NCI-H446 (cell line): ENCODE data around the gene XYLT2.

Source experiments
- DNase-seq, 2 experiments: peaks; one replicate each; lab custom pipeline; 2025; lab: John Stamatoyannopoulos, UW

The XYLT2 gene

DNA sequence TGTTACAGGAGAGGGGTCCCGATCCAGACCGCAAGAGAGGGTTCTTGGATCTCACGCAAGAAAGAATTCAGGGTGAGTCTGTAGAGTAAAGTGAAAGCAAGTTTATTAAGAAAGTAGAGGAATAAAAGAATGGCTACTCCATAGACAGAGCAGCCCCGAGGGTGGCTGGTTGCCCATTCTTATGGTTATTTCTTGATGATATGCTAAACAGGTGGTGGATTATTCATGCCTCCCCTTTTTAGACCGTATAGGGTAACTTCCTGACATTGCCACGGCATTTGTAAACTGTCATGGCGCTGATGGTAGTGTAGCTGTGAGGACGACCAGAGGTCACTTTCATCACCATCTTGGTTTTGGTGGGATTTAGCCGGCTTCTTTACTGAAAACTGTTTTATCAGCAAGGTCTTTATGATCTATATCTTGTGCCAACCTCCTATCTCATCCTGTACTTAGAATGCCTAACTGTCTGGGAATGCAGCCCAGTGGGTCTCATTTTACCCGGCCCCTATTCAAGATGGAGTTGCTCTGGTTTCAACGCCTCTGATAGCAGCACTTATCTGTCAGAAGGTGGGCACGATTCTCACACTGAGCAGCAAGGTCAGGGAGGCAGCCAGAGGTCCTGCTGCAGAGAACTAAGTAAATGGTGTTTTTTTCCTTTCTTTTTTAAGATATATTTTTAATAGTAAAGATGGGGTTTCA is 26.5 kb upstream of the XYLT2 start:
- DNase-seq = no peak

DNA sequence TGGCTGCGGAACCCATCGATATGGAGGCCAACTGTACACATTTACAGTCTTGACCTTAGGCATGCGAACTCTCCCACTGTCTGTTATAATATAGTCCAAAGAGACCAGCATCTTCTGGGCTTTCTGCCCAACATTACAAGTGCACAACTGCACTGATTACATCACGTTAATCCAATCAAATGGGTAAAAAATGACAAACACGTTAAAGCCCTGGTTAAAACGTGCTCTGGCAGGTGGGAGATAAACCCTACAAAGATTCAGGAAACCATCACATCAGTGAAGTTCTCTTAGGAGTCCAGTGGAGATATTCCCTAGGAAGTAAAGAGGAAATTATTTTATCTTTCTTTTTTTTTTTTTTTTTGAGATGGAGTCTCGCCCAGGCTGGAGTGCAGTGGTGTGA is 23.7 kb upstream of the XYLT2 start:
- DNase-seq = peak; percentile 29 to 43

DNA sequence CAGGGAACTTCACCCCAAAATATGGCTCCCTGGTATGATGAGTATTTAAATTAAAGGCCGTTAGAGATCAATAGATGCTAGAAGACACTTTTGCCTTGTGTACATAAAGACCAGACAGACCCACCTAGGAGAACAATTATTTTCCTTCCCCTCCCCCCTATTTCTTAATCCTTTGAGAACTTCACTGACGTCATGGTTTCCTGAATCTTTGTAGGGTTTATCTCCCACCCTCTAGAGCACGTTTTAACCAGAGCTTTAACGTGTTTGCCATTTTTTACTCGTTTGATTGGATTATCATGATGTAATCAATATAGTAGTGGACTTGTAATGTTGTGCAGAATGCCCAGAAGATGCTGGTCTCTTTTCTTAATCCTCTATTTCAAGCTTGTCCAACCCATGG is 22.9 kb upstream of the XYLT2 start:
- no peak for DNase-seq

DNA sequence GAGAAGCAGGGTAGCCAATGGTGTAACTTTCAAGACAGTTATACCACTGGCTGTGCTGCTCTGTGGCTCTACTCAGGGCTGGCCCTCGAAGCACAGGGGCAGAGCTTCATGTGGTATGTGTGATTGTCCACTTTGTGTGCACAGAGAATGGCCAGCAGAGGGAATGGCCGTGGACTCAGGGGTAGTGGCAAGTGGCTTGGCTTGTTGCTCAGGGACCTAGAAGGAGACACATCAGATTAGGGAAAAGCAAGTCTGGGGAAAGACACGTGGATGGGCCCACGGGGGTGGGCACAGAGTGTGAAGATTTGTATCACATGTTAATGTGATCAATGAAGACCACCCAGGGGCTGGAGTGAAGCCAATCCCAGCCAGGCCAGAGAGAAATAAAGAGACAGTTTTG is 20.0 kb upstream of the XYLT2 start:
- DNase-seq = peak in 1 of 2 experiments; percentile 41

DNA sequence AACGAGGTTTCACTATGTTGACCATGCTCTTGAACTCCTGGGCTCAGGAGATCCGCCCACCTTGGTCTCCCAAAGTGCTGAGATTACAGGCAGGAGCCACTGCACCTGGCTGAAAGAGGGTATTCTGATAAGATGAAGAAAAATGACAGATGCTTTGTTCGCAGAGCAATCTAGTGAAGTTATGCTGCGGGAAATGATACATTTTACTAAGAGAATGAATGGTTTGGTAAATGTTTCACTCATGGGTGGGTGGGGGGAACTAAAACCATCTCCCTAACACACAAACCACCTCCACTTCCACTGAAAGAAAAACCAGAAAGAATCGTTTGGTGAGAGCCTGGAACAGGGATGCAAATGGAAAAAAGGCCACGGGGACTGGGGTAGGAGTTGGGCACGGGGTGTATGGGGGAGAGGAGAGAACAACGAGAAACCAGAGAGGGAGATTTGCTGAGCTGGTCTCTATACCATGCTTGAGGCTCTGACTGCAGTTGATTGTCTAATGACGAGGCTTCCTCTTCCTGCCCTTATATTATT is 19.0 kb upstream of the XYLT2 start:
- DNase-seq = no peak

DNA sequence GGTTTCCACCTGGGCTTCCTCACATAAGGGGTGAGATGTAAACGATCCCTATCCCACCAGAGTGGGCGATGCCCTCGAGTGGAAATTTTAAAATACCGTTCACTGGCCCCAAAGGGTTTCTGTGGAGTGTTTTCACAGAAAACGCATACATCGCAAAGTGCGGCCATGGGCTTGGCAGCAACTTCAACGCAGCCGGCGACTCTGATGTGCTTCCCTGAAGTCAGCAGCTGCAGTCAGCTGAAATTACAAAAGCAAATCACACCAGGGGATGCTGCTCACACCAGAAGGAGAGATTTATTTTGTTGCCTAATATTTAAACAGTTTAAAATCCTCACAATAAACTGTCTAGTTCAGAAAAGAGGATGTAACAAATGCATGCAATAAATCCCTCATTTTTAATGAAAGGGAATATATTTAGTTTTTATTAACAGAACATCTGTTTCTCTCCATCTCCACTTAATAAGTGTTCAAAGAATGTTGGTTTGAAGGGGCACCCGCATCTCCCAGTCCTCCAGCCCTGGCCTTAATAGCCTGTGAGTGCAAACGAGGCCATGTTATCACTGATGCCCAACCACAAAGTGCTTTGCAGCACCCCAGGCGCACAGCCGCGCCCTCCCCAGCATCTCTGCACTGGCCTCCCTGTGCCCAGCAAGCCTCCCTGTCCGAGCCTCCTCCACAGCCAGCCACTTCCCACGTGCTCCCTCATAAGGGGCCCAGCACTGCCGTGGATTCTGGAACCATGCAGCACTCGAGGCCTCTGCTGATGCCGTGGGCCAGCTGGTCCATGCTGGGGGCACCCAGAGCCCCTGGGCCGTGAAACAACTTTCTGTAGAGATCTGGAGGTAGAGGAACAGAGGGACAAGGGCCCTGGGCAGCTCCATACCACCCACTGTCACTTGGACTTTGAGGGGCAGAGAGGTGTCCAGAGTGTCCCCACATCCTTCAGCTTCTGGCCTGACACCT is 17.3 kb upstream of the XYLT2 start:
- DNase-seq = peak in 1 of 2 experiments; percentile 20

DNA sequence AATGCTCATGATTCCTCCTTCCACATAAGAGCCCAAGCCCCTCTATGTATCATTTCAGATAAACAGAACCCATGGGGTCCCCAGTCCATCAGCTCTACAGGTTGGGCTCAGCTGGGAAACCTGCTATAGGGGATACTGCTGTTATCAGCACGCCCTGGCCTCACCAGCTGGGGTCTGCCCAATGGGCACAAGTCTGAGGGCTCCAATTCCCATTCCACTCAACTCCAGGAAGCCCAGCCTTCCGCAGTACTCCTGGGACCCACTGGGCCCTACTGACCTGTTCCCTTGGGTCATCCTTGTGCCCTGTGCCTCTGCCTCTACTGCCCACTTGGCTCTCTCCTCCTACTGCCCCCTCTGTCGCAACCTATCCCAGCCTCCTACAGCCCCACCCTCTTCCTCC is 16.2 kb upstream of the XYLT2 start:
- DNase-seq = no peak

DNA sequence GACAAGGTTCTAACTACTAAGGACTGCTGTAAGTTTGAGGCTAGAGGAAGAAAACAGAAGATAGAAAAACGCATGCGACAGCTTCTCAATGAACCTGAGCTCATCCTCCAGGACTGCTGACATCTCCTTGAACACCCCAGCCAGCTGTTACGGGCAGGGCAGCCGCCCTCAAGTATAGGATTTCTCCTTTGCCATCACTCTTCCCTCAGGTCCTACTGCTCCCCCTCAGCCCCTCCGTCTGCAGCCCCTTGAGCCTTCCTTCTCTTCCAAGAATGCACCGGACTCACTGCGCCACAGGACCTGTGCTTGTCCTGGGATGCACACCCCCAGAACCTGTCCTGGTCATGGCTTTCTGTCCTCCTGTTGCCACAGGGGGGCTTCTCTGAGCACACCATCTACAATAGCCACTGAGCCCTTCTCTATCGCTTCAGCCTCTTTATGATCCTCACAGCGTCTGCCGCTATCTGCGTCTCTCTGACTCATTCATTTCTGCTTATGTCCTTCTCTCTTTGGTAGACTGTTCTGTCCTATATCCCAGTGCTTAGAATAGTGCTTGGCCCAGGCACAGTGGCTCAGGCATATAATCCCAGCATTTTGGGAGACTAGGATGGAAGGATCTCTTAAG is 15.7 kb upstream of the XYLT2 start:
- DNase-seq = no peak

DNA sequence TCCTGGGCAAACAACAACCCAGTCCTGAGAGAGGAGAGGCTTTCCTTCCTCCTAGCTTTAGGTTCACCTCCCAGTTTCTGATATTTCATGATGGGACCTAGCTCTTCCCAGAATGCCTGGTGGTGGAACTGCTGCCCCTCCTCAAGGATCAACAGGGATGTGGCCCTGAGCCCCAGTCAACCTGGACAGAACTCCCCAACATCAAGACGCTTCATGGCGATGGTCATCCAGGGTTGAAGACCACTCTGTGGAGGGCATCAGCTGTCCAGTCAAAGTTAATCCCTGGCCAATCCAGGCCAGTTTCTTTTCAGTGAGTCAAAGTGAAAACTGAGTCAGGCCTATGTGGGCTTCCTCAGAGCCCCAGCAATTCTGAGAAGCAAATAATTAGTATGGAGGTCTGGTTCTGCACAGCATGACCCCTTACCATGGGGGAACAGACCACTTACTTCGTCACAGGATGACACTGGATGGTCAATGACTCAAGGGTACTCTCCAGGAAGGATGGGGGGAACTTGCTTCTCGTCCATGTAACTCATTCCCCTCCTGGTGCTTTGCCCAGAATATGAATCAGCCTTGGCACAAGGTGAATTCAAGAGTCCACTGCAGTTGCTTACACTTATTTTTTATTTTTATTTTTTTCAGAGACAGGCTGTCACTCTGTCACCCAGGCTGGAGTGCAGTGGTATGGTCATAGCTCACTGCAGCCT is 14.7 kb upstream of the XYLT2 start:
- peak; percentile 14 to 30 for DNase-seq

DNA sequence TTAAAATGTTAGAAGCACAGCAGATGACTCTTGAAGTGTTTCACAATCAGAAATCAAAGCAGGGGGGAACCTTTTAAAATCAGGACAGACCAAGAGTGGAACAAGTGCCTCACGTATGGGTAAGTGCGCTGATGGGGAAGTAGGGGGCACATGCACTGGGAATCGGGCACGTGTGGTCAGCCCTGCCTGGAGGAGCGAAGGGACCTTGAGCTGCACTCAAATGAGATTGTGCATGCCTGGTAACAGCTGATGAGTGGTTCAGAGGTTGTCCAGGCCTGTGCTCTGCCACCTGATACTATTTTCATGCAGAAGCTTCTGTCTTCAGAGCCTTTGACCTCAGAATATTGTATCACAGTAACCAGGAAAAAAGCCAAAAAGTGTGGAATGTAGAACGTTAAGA is 13.7 kb upstream of the XYLT2 start:
- DNase-seq = no peak

DNA sequence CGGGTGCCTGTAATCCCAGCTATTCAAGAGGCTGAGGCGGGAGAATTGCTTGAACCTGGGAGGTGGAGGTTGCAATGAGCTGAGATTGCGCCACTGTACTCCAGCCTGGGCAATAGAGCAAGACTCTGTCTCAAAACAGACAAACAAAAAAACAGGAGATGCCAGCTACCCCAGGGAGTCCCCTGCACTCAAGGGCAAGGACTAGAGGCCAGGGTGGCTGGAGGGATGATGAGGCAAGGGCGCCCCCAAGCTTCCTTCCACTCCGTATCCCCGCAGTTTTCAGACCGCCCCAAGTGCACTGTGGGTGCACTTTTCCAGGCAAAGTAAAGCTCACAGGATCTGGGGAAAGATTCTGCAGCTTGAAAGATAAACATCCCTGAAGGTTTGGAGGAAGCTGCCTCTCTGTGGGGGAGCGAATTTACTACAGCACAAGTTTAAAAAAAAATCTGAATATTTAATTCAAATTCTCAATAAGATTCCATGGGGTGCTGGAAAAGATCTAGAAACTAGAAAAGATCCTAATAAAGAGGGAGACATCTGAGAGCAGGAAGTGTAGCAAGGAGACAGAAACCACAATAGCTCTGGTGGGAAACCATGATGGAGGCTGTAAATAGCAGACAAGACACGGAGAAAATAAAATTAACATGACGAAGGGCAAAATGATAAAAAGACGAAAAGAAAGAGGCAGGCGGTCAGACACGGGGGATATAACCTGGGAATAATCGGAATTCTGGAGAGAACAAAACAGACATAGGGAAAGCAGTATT is 12.5 kb upstream of the XYLT2 start:
- DNase-seq = peak in 1 of 2 experiments; percentile 4

DNA sequence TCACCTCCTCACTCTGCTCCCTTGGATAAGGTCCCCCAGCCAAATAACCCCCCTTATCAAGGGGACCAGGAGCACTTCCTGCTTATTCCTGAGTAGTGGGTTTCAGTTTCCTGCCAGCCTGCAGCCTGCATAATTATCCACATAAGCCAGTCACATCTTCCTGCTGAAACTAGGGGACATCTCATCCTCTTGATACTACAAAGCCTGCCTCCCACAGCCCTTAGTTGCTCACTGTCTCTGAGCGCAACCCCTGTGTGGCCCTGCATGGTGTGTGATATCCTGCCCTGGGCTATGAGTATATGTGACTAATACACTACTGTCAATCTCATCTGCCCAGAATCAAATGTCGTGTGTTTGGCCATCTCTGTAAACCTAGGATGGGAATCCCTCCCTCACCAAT is 8.0 kb upstream of the XYLT2 start:
- DNase-seq = no peak

DNA sequence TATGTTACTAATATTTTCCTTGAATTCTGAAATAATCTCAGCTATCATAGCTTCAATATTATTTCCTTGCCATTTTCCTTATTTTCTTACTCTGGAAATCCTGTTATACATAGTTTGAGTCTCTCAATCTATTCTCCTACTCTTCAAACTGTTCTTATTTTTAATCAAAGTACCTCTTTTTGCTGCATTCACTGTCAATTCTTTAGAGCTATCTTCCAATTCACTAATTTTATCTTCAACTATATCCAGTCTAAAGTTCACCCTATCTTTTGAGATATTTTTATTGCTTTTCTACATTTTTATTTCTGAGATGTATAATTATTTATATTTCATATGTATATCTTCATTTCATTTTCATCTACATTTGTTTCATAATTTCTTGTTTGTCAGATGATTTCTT is 7.3 kb upstream of the XYLT2 start:
- no peak for DNase-seq

DNA sequence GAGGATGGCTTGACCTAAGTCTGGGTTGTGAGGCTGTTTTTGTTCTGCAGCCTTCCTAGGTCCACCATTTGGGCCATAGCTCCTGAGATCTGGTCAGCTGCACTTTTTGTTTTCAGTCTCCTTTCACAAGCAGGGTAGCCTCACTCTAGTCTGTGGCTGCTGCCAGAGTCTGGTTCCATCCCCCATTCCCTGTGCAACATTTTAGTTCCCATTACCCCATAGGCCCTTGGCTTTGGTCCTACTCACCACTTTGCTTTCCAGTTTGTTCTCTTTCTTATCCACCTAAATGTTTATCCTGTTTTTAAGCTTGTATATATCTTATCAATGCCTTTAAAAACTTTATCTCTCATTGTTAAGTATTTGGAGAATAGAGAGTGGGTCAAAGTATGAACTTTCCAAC is 6.5 kb upstream of the XYLT2 start:
- no peak for DNase-seq

DNA sequence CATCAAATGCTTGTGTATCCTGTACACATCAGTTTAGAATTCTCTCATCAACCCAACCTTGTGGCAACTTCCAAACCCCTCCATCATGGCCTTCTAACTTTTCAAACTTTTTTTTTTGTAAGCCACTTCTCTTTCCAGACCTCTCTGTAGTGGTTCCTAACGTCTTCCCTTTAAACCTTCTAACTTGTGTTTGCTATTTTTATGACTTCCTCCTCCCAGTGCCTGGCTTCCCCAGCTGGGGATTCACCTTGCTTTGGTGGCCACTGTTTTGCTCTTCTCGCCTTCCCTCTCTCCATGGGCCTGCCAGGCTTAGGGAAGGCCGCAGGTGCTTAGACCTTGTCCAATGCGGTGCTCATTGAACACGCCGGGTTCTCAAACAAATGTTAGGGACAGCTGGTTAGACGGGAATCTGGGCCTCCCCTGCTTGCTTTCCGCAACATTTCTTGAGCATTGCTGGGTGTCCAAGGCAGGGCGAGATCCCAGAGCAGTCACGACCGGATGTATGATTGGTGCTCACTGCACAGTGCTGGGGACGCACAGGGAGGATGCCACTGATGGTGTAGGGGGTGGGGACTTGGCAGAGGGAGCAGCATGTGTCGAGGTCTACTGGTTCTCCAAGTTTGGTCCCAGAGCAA is 1.1 kb upstream of the XYLT2 start:
- DNase-seq = no peak

DNA sequence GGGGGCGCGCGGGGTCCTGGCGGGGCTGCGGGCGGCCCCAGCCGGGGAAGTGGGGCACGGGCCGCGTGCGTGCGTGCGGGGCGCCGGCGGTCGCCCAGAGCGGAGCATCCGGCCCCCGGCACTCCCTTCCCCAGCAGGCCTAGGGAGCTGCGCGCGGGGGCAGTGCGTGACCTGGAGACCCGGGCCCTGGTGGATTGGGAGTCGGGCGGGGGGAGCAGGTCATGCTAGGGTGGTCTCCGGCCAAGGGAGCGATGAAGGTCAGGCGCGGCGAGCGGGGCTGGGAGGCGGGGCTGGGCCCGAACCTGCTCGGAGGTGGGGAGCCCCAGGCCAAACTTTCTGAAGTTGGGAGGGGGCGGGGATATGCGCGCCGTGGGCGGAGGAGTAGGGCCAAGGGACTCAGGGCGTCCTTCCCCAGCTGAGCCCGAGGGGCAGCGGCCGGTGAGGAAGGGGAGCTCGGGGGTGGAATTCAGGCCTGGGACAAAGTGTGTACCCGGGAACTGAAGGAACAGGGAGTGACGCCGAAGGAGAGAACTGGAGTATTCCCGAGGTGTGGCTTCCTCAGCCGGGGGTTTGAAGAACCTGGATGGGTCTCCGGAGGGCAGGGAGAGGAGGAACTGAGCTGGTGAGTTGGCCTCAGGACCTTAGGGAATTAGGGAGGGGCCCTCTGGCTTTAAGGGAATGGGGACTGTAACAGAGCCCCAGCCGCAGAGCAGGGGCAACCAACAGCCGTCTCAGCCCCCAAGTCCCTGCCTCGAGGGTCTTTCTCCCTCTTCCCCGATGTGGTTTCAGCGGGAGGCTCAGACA is 589 bp downstream of the XYLT2 start:
- DNase-seq = no peak

DNA sequence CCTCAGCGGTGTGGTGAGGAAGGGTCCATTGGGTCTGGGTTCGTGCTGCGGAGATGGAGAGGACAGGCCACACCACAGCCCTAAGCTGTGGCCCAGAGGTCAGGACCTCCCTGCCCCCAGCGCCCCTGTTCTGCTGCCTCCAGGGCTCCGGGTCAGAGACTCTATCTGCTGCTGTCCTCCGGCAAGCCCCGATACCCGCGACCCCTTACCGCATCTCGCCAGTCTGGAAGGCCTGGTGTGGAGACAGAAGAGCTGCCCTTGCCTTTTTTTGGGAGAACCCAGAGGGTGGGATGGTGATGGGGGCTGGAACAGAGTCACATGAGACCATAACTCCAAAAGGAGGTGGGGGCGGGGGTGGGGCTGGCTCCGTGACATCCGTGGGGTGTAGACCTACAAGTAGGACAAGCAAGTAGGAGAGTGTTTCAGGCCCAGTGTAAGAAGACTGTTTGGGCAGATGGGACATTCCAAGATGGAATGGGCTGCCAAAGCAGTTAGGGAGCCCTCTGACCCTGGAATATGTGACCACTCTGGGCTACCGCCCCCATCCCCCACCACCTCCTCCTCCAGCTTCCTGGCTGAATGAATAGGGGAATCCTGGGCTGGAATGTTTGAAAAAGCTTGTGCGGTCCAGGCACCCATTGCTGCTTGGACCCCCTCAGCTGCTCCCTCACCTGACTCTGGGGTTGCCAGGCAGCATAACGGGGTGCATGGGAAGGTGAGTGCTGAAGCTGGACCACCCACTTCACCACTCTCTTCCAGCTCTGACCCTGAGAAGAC is 1.4 kb downstream of the XYLT2 start:
- DNase-seq = no peak

DNA sequence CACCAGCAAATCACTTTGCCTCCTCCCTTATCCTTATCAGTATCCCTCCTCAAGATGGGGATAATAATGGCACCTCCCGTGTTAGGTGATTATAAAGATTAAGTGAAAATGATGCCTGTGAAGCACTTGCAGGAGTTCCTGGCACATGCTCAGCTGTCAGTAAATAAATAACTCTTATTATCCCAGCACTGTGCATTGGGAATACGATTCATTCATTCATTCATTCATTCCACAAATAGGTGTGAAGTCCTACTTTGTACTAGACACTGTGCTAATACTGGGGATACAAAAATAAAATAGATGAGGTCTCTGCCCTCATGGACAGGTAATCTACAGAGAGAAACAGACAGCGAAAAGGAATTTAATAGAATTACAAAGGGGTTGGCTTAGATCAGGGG is 2.0 kb downstream of the XYLT2 start:
- no peak for DNase-seq
